BLaER1 treated with 17β-estradiol and CSF1 and Interleukin-3, amounts not matched to agents 10 nM and 100 nM (cell line): ENCODE data around the gene SLITRK3.

Source experiments
- H3K27ac ChIP-seq, 11 experiments: shearing (Covaris generic); formaldehyde crosslinking; 2 replicates each; pipeline ENCODE4 v1.8.1; 2022
- H3K27me3 ChIP-seq, 11 experiments: shearing (Covaris generic); formaldehyde crosslinking; 2 replicates each; pipeline ENCODE4 v1.8.1; 2022
- H3K36me3 ChIP-seq, 11 experiments: shearing (Covaris generic); formaldehyde crosslinking; 2 replicates each; pipeline ENCODE4 v1.8.1; 2022
- H3K4me1 ChIP-seq, 10 experiments: shearing (Covaris generic); formaldehyde crosslinking; 2 replicates each; pipeline ENCODE4 v1.8.1; 2022
- H3K4me2 ChIP-seq, 11 experiments: shearing (Covaris generic); formaldehyde crosslinking; 2 replicates each; pipeline ENCODE4 v1.8.1; 2022
- H3K4me3 ChIP-seq, 10 experiments: shearing (Covaris generic); formaldehyde crosslinking; 2 replicates each; pipeline ENCODE4 v1.8.1; 2022
- H3K9ac ChIP-seq, 11 experiments: shearing (Covaris generic); formaldehyde crosslinking; 2 replicates each; pipeline ENCODE4 v1.8.1; 2022
- H3K9me3 ChIP-seq, 11 experiments: shearing (Covaris generic); formaldehyde crosslinking; replicated peaks in 1 of 11; 2 replicates each; pipeline ENCODE4 v1.8.1; 2022
- H4K20me1 ChIP-seq, 11 experiments: shearing (Covaris generic); formaldehyde crosslinking; 2 replicates each; pipeline ENCODE4 v1.8.1; 2022
- Cebpa-rat ChIP-seq, 11 experiments: shearing (Covaris generic); IDR thresholded peaks; 2 replicates each; pipeline ENCODE4 v1.8.1; 2022

The SLITRK3 gene, protein sequence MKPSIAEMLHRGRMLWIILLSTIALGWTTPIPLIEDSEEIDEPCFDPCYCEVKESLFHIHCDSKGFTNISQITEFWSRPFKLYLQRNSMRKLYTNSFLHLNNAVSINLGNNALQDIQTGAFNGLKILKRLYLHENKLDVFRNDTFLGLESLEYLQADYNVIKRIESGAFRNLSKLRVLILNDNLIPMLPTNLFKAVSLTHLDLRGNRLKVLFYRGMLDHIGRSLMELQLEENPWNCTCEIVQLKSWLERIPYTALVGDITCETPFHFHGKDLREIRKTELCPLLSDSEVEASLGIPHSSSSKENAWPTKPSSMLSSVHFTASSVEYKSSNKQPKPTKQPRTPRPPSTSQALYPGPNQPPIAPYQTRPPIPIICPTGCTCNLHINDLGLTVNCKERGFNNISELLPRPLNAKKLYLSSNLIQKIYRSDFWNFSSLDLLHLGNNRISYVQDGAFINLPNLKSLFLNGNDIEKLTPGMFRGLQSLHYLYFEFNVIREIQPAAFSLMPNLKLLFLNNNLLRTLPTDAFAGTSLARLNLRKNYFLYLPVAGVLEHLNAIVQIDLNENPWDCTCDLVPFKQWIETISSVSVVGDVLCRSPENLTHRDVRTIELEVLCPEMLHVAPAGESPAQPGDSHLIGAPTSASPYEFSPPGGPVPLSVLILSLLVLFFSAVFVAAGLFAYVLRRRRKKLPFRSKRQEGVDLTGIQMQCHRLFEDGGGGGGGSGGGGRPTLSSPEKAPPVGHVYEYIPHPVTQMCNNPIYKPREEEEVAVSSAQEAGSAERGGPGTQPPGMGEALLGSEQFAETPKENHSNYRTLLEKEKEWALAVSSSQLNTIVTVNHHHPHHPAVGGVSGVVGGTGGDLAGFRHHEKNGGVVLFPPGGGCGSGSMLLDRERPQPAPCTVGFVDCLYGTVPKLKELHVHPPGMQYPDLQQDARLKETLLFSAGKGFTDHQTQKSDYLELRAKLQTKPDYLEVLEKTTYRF

DNA sequence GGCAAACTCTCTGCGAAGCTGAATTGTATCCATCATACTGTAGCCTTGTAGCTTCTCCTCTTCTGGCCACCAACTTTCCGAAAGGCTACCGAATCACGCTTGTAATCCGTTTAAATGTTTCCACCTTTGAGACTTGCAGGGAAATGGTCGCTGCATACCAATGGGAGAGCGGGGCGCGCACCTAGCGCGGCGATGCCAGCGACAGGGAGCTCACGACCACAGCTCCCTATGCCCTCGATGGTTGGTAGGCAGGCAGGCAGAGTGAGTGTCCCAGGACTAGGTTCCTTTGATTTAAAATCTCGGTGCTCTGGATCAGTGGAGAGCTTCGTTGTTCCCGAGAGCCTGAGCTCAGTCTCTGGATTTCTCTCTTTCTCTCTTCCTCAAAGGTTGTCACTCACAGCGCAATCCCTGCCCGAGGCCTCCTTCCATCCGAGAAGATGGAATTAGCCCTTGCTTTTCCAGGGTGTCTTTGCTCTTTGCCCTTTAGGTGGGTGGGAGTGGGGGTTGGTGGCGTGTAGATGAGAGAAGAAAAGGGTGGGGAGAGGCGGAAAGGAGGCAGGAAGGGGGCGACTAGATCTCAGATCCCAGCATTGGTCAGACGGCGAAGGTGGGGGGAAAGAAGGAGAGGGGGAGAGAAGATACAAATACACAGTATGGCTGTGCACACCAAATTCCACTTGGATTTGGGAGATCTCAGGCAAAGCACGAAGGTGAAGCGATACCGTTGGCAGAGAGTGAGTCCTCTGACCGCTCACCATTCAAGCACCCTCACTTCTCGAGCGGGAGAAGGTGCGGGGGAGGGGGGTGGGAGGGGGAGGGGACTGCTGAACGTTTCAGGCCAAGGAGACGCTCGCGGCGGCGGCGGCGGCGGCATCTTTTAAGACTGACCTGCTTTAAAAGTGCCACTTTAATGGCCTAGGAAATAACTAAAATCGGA, at the start of gene SLITRK3:
SLITRK3 (minus strand) TSS at position 745 of the 937 bp plus-strand sequence. CDS start 5,554 bp downstream, outside the sequence.
- H3K27ac ChIP-seq: no peak within 1 kb of the TSS
- H3K4me2 ChIP-seq: no peak within 1 kb of the TSS
- no peak within 1 kb of the TSS for H3K4me3 ChIP-seq

DNA sequence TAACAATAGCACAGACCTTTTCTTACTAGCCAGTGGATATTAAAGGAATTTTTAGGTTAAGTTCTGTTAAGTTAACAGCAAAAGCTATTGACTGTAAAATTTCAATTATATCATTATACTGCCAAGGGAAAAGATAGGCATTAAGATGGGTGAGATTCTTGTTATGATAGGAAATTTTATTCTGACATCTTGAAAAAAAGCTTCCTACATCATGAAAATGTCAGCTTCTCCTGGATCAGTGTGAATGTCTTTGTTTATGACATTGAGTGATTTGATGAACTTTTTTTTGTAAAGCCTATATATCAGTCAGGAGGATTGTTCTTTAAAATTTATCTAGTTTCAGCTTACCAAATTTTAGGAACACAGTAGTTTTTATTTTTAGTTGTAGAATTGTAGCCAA, 47.4 kb upstream of the SLITRK3 start:
- no peaks in the 10 kb centered on the region for H4K20me1 ChIP-seq
- H3K27ac ChIP-seq: no peak overlapping the region
- H3K27me3 ChIP-seq: no peaks in the 10 kb centered on the region
- H3K4me1 ChIP-seq: no peaks in the 10 kb centered on the region
- H3K9me3 ChIP-seq: peaks cover 7 to 23% (median 12%) of the 10 kb centered on the region in 11 experiments; a peak in 18 of 22 replicates
- H3K9ac ChIP-seq: no peak overlapping the region
- H3K36me3 ChIP-seq: no peaks in the 10 kb centered on the region
- TF ChIP-seq Cebpa-rat (IDR thresholded peaks at IDR 0.05): no peak
- no peak overlapping the region for H3K4me2 ChIP-seq
- no peak overlapping the region for H3K4me3 ChIP-seq

More for the DNA sequence above, at the start of gene SLITRK3:
- no peaks in the 10 kb centered on the region for H4K20me1 ChIP-seq
- H3K9me3 ChIP-seq: peaks cover 8 to 23% (median 14%) of the 10 kb centered on the region in 11 experiments; a peak in 17 of 22 replicates
- TF ChIP-seq Cebpa-rat (IDR thresholded peaks at IDR 0.05): no peak
- H3K9ac ChIP-seq: no peak within 1 kb of the TSS
- H3K27me3 ChIP-seq: no peaks in the 10 kb centered on the region
- H3K4me1 ChIP-seq: 0 out of 20 replicates have a peak, but pooled peaks cover 0 to 2% (median 0%) of the 10 kb centered on the region in 10 experiments
- H3K36me3 ChIP-seq: no peaks in the 10 kb centered on the region

- Histone ChIP-seq H3K4me1 (no peaks in the 10 kb centered on the region), H3K27ac (no peak overlapping the region), H3K9ac (no peak overlapping the region), H3K36me3 (no peaks in the 10 kb centered on the region), H4K20me1 (no peaks in the 10 kb centered on the region), H3K4me3 (no peak overlapping the region), H3K27me3 (no peaks in the 10 kb centered on the region), H3K9me3 (no peaks in the 10 kb centered on the region), H3K4me2 (no peak overlapping the region)
- TF ChIP-seq Cebpa-rat (IDR thresholded peaks at IDR 0.05): no peak
Observed at GRCh38 chr3:165233501-165234195, 37.5 kb upstream of the SLITRK3 start.

GRCh38 chr3:165225604-165226003, 29.4 kb upstream of the SLITRK3 start:
- H3K4me3 ChIP-seq: no peak overlapping the region
- no peak overlapping the region for H3K4me2 ChIP-seq

GRCh38 chr3:165217739-165218138, 21.6 kb upstream of the SLITRK3 start:
- no peak overlapping the region for H3K9ac ChIP-seq
- TF ChIP-seq Cebpa-rat (IDR thresholded peaks at IDR 0.05): no peak
- H3K9me3 ChIP-seq: no peaks in the 10 kb centered on the region
- H4K20me1 ChIP-seq: no peaks in the 10 kb centered on the region
- H3K27ac ChIP-seq: no peak overlapping the region
- H3K4me1 ChIP-seq: no peaks in the 10 kb centered on the region
- no peak overlapping the region for H3K4me2 ChIP-seq
- H3K36me3 ChIP-seq: no peaks in the 10 kb centered on the region
- H3K4me3 ChIP-seq: no peak overlapping the region
- no peaks in the 10 kb centered on the region for H3K27me3 ChIP-seq

More at GRCh38 chr3:165225604-165226003, 29.4 kb upstream of the SLITRK3 start:
- Histone ChIP-seq H3K9ac (no peak overlapping the region), H3K27ac (no peak overlapping the region), H4K20me1 (no peaks in the 10 kb centered on the region), H3K36me3 (no peaks in the 10 kb centered on the region), H3K27me3 (no peaks in the 10 kb centered on the region), H3K4me1 (no peaks in the 10 kb centered on the region), H3K9me3 (no peaks in the 10 kb centered on the region)
- no peak for TF ChIP-seq Cebpa-rat (IDR thresholded peaks at IDR 0.05)

GRCh38 chr3:165212580-165212979, 16.4 kb upstream of the SLITRK3 start:
- Histone ChIP-seq H4K20me1 (no peaks in the 10 kb centered on the region), H3K27me3 (no peaks in the 10 kb centered on the region), H3K4me2 (no peak overlapping the region), H3K27ac (no peak overlapping the region), H3K36me3 (no peaks in the 10 kb centered on the region), H3K4me1 (no peaks in the 10 kb centered on the region), H3K4me3 (no peak overlapping the region), H3K9ac (no peak overlapping the region), H3K9me3 (no peaks in the 10 kb centered on the region)
- no peak for TF ChIP-seq Cebpa-rat (IDR thresholded peaks at IDR 0.05)

GRCh38 chr3:165211721-165212120, 15.5 kb upstream of the SLITRK3 start:
- H3K27ac ChIP-seq: no peak overlapping the region
- no peaks in the 10 kb centered on the region for H3K36me3 ChIP-seq
- H3K4me3 ChIP-seq: no peak overlapping the region
- no peak for TF ChIP-seq Cebpa-rat (IDR thresholded peaks at IDR 0.05)
- no peaks in the 10 kb centered on the region for H3K9me3 ChIP-seq
- no peak overlapping the region for H3K4me2 ChIP-seq
- no peaks in the 10 kb centered on the region for H4K20me1 ChIP-seq
- no peaks in the 10 kb centered on the region for H3K4me1 ChIP-seq
- no peak overlapping the region for H3K9ac ChIP-seq
- no peaks in the 10 kb centered on the region for H3K27me3 ChIP-seq

DNA sequence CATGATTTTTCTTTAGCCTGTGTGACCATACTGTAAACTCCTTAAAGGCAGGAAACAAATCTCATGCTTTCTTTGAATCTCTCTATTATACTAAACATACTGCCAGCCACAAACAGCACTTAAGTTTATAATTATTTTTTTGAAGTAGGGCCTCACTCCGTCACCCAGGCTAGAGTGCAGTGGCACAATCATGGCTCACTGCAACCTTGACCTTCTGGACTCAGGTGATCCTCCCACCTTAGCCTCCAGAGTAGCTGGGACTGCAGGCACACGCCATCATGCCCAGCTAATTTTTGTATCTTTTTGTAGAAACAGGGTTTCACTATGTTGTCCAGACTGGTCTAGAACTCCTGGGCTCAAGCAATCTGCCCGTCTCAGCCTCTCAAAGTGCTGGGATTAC, 14.5 kb upstream of the SLITRK3 start:
- Histone ChIP-seq H3K4me1 (no peaks in the 10 kb centered on the region), H3K4me3 (no peak overlapping the region), H3K9ac (no peak overlapping the region), H3K27me3 (no peaks in the 10 kb centered on the region), H3K4me2 (no peak overlapping the region), H3K9me3 (no peaks in the 10 kb centered on the region), H3K27ac (no peak overlapping the region), H3K36me3 (no peaks in the 10 kb centered on the region), H4K20me1 (no peaks in the 10 kb centered on the region)
- TF ChIP-seq Cebpa-rat (IDR thresholded peaks at IDR 0.05): no peak
